ENCODE results near the gene OR8D1. TPM values are rescaled to one million over a fixed set of nuclear protein-coding genes. Genes with fewer than 3 reads are reported as not detected.
A peak's percentile ranks its signal among the peaks of the same experiment; 100 is the strongest.

The OR8D1 gene
- total and polyA plus RNA-seq, 9 of the 15 experiments (the other 6 are each of a cell fraction or from before 2014, with no cell fraction given) = 0.08 to 0.55 TPM; not detected in 7

- 0 out of 3 replicates have a peak, but pooled peaks cover 3% of the 10 kb centered on the region for H3K36me3 ChIP-seq (ENCODE audit: control insufficient read depth, insufficient read depth, low read length)
- no peak overlapping the region for H3K4me2 ChIP-seq (ENCODE audit: insufficient read depth, low read length)
- WGBS (ENCODE audit: insufficient coverage, low coverage, missing lambda C conversion rate) = 66% methylated on average over 3 of the region's 3 CpGs
- peak; percentile 89 for TF ChIP-seq FOSL1 (tag; conservative IDR thresholded peaks at IDR 0.05)
- TF ChIP-seq NFIC (IDR thresholded peaks at IDR 0.05) = no peak
- TF ChIP-seq CEBPG (CRISPR knock-in tag; IDR thresholded peaks at IDR 0.05) = no peak
- 0 out of 4 replicates have a peak, but pooled peaks of 1 of the 2 experiments have one; percentile 25 for TF ChIP-seq CEBPG (tag; conservative IDR thresholded peaks at IDR 0.05 in 1 of 2, IDR thresholded peaks at IDR 0.05 in 1 of 2)
- TF ChIP-seq ATF3 (IDR thresholded peaks at IDR 0.05) = peak; percentile 76
- no peak for TF ChIP-seq ATF3 (CRISPR knock-in tag; conservative IDR thresholded peaks at IDR 0.05)
- TF ChIP-seq ETV6 (IDR thresholded peaks at IDR 0.05; ENCODE audit: borderline replicate concordance in 1 of 2, low read depth in 2 of 2, low read length in 1 of 2) = no peak
- no peak for TF ChIP-seq ETV6 (CRISPR knock-in tag; IDR thresholded peaks at IDR 0.05; ENCODE audit: borderline replicate concordance)
- no peak for TF ChIP-seq SRSF3 (IDR thresholded peaks at IDR 0.05; ENCODE audit: insufficient read depth, low read length)
- peak; percentile 73 for TF ChIP-seq CEBPB (tag; IDR thresholded peaks at IDR 0.05)
- no peak for TF ChIP-seq ZNF583 (CRISPR knock-in tag; IDR thresholded peaks at IDR 0.05)
- 0 out of 2 replicates have a peak, but pooled peaks have one; percentile 34 for TF ChIP-seq JUN (IDR thresholded peaks at IDR 0.05; ENCODE audit: borderline replicate concordance, low read depth, low read length)
- TF ChIP-seq JUN (CRISPR knock-in tag; IDR thresholded peaks at IDR 0.05; ENCODE audit: borderline replicate concordance) = no peak
- TF ChIP-seq MAFG (tag; conservative IDR thresholded peaks at IDR 0.05) = no peak
- TF ChIP-seq SPI1 (IDR thresholded peaks at IDR 0.05; ENCODE audit: borderline replicate concordance, low read depth, low read length) = no peak
- TF ChIP-seq JUND (IDR thresholded peaks at IDR 0.05; ENCODE audit: borderline replicate concordance, low read depth, low read length) = peak; percentile 83
- peak; percentile 77; the same call in 2 of the 3 replicates for TF ChIP-seq JUND (tag; IDR thresholded peaks at IDR 0.05; ENCODE audit: borderline replicate concordance, low read depth, low read length)
- no peak for TF ChIP-seq HDAC2 (IDR thresholded peaks at IDR 0.05)
- no peak for TF ChIP-seq CLOCK (CRISPR knock-in tag; IDR thresholded peaks at IDR 0.05; ENCODE audit: borderline replicate concordance)
- intact Hi-C loops (cut with micrococcal nuclease) (no loop called here), in situ Hi-C loops (cut with MboI) (no loop called here)
- no peaks in the 10 kb centered on the region for H3K9me1 ChIP-seq (ENCODE audit: control insufficient read depth, insufficient read depth, low read length)
- no peaks in the 10 kb centered on the region for H4K20me1 ChIP-seq (replicated peaks; ENCODE audit: control insufficient read depth, insufficient read depth, low read length)
- H3K27me3 ChIP-seq (ENCODE audit: control insufficient read depth in 2 of 2, insufficient read depth in 2 of 2, low read length in 2 of 2) = no peaks in the 10 kb centered on the region
- POLR2A ChIA-PET = interaction anchor here (0.6 to 1.4 kb wide), 2 partner anchors 10 to 249 kb away, joined by 3 read pairs; no protein-coding TSS in a partner anchor
- H3K79me2 ChIP-seq (ENCODE audit: control insufficient read depth, insufficient read depth, low read length) = no peaks in the 10 kb centered on the region
- no peak overlapping the region for H3K4me3 ChIP-seq
- FAIRE-seq (no peak), ATAC-seq (no peak), DNase-seq (ENCODE audit: extremely low read depth in 1 of 4, low spot score in 3 of 4) (no peak)
- no peak overlapping the region for H2AFZ ChIP-seq (ENCODE audit: low read depth, low read length)
- BruUV-seq (replicated peaks) = no TSS peak
- no peaks in the 10 kb centered on the region for H3K4me1 ChIP-seq (replicated peaks in 1 of 2; ENCODE audit: control insufficient read depth in 2 of 2, insufficient read depth in 2 of 2, low read length in 2 of 2)
- CTCF ChIA-PET (ENCODE audit: low intra/inter-chr PET ratio) = no interaction called here
- H3K27ac ChIP-seq (ENCODE audit: extremely low read depth, low read depth, low read length) = no peak overlapping the region
- H3K9ac ChIP-seq (ENCODE audit: insufficient read depth in 1 of 2, low read depth in 2 of 2, low read length in 2 of 2) = no peak overlapping the region
- H3K9me3 ChIP-seq (replicated peaks; ENCODE audit: control insufficient read depth, insufficient read depth, low read depth, low read length) = no peaks in the 10 kb centered on the region
Observed at GRCh38 chr11:124301548-124301947, 12.2 kb downstream of the OR8D1 start.

All from K562 (cell line).